Measurements from ENCODE around the gene HSD17B1. TPM values are rescaled to one million over a fixed set of nuclear protein-coding genes. Genes with fewer than 3 reads are reported as not detected.

The HSD17B1 gene
- total and polyA plus RNA-seq, 2 donors (not counting 3 experiments of a cell fraction or from before 2014, with no cell fraction given) = 0.22 to 1.0 TPM

DNA sequence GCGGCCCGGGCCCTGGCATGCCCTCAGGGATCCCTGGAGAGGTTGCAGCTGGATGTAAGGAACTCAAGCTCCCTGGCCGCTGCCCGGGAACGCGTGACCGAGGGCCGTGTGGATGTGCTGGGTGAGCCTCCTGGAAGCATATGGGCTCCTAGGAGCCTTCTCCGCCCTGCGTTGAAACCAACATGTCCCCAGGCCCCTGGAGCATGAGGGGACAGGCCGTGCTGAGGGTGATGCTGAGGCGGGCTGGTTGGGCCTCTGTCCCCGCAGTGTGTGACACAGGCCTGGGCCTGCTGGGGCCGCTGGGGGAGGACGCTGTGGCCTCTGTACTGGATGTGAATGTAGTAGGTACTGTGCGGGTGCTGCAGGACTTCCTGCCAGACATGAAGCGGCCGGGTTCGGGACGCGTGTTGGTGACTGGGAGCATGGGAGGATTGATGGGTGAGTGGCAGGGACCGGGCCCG, 5.7 kb upstream of the HSD17B1 start:
- Histone ChIP-seq H3K9ac (replicated peaks; ENCODE audit: extremely low read depth, insufficient read depth, low read length) (no peak overlapping the region), H3K4me1 (ENCODE audit: control insufficient read depth, extremely low read depth, insufficient read depth, low read length) (no peaks in the 10 kb centered on the region), H3K4me2 (ENCODE audit: insufficient read depth, low read length) (no peak overlapping the region), H3K27ac (ENCODE audit: insufficient read depth, low read depth, low read length) (no peak overlapping the region), H3K9me3 (replicated peaks; ENCODE audit: control insufficient read depth, insufficient read depth, low read length) (no peaks in the 10 kb centered on the region), H3K4me3 (replicated peaks in 1 of 3; ENCODE audit: insufficient read depth in 1 of 3, low read depth in 1 of 3, low read length in 3 of 3) (no peak overlapping the region), H3K27me3 (ENCODE audit: control insufficient read depth in 2 of 2, insufficient read depth in 2 of 2, low read length in 2 of 2) (no peaks in the 10 kb centered on the region), H3K9me1 (replicated peaks; ENCODE audit: control insufficient read depth, extremely low read depth, insufficient read depth, low read length) (no peaks in the 10 kb centered on the region), H3K79me2 (ENCODE audit: control insufficient read depth, insufficient read depth, low read length) (no peaks in the 10 kb centered on the region), H2AFZ (ENCODE audit: low read depth, low read length) (no peak overlapping the region), H4K20me1 (replicated peaks; ENCODE audit: control insufficient read depth, extremely low read depth, insufficient read depth, low read length) (no peaks in the 10 kb centered on the region), H3K36me3 (ENCODE audit: control insufficient read depth in 2 of 2, extremely low read depth in 1 of 2, insufficient read depth in 2 of 2, low read length in 2 of 2) (peaks cover 2 to 5% of the 10 kb centered on the region in 2 experiments)
- intact Hi-C loops (cut with micrococcal nuclease) (no loop called here), dilution Hi-C loops (cut with MboI; ENCODE audit: extremely low pct_ligation_motif_present, low sequenced_read_pairs) (no loop called here)
- FAIRE-seq = no peak
- BruUV-seq (replicated peaks) = no TSS peak
- POLR2A ChIA-PET = no interaction called here
- CTCF ChIA-PET = no interaction called here
- TF ChIP-seq POLR2AphosphoS5 (IDR thresholded peaks at IDR 0.05; ENCODE audit: insufficient read depth, low read depth, low read length) (no peak), EZH2 (IDR thresholded peaks at IDR 0.05; ENCODE audit: borderline replicate concordance, low read depth, low read length, severe bottlenecking) (no peak), MYC (IDR thresholded peaks at IDR 0.05; ENCODE audit: low read depth, low read length) (no peak), POLR2A (IDR thresholded peaks at IDR 0.05; ENCODE audit: low read depth, low read length) (no peak), JUN (IDR thresholded peaks at IDR 0.05; ENCODE audit: borderline replicate concordance, insufficient read depth, insufficient read length, low read depth) (no peak), GATA2 (IDR thresholded peaks at IDR 0.05; ENCODE audit: insufficient read depth, insufficient read length, low read depth, low read length) (no peak), FOS (IDR thresholded peaks at IDR 0.05; ENCODE audit: borderline replicate concordance, insufficient read depth, low read length) (no peak)
- TF ChIP-seq, protein P1, sequence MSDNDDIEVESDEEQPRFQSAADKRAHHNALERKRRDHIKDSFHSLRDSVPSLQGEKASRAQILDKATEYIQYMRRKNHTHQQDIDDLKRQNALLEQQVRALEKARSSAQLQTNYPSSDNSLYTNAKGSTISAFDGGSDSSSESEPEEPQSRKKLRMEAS (IDR thresholded peaks at IDR 0.05; ENCODE audit: insufficient read depth, insufficient read length) = no peak
- TF ChIP-seq, protein P2, sequence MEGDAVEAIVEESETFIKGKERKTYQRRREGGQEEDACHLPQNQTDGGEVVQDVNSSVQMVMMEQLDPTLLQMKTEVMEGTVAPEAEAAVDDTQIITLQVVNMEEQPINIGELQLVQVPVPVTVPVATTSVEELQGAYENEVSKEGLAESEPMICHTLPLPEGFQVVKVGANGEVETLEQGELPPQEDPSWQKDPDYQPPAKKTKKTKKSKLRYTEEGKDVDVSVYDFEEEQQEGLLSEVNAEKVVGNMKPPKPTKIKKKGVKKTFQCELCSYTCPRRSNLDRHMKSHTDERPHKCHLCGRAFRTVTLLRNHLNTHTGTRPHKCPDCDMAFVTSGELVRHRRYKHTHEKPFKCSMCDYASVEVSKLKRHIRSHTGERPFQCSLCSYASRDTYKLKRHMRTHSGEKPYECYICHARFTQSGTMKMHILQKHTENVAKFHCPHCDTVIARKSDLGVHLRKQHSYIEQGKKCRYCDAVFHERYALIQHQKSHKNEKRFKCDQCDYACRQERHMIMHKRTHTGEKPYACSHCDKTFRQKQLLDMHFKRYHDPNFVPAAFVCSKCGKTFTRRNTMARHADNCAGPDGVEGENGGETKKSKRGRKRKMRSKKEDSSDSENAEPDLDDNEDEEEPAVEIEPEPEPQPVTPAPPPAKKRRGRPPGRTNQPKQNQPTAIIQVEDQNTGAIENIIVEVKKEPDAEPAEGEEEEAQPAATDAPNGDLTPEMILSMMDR (IDR thresholded peaks at IDR 0.05; ENCODE audit: extremely low read depth in 1 of 2, insufficient read depth in 1 of 2, low read depth in 1 of 2, low read length in 2 of 2) = no peak
- DNase-seq (ENCODE audit: low read depth, low spot score) = no peak
